ENCODE results near the gene C1orf94.

The C1orf94 gene

DNA sequence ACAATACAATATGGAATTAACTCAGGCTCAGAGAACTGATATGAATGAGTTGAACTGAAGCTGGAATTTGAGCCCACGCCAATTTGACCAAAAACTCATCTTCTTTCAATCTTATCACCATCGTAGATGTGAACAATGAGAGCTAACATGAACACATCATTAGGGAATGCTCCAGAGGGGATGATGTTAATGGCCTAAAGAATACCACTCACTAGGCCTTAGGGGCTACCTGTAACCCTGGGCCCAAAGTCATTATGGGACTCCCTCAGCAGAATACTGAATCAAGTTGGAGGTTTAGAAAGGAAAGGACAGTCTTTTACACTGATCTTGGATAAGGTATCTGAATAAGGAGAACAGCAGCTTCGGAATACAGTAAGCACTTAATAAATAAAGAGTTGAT, 73.6 kb downstream of the C1orf94 start:
- DNase-seq (ENCODE audit: low read depth in 4 of 4, low spot score in 1 of 4), result no peak

DNA sequence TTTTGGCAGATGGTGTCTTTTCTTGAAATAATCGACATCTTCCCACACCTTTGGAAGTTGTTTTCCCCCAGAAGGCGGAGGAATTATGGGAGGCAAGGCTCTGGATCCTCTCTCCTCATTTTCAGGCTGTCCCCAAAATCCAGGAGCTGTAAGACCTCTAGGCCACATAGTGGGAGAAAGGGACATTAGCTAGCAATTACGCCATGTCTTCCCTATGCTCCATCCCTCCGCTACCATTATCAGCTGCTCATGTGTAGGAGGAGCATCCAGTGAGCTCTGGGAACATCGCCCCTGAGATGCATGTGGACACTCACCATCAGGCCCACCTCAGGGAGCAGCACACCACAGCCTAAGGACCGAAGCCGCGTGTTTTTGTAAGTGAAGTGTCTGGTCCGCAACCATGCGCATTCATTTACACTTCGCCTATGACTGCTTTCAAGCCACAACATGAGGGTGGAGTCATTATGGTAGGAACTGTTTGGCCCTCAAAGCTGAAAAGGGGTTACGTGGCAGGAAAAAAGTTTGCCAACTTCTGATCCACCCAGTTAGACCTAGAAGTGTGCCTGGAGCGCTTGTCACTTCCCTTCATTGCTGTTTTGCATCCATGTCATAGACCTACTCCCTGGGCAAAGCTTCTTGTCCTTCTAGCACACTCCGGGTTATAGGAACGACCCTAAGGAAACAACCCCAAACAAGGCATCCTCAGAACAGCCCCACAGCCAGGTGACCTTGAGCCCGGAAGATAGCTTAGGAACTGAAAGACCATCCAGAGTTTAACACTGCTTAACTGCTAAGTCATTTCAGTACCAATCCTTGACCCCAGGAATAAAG, 85.5 kb downstream of the C1orf94 start:
- no peak for DNase-seq (ENCODE audit: low read depth in 4 of 4, low spot score in 1 of 4)

GRCh38 chr1:34262921-34263320, 86.2 kb downstream of the C1orf94 start:
- no peak for DNase-seq (ENCODE audit: low read depth in 4 of 4, low spot score in 1 of 4)

- no peak for DNase-seq (ENCODE audit: low read depth in 4 of 4, low spot score in 1 of 4)
These were observed 86.7 kb downstream of the C1orf94 start for GRCh38 chr1:34263406-34263805.

DNA sequence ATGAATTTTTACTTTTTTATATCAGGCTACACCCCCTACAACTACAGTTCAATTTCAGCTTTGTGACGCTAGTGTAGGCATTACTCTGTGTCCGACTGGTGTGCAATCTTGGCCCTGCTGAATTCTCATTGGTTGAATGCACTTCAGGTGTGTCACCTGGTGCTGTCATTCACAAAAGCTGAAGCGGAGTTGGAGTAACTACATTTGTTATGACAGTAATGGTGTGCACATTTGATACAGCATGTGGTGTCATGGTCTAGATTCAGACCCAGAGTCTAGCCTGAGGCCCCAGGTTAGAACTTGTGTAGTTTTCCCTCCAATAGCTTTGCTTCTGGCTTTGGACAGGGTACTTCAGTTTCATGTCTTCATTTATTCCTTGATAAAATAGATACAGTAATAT, 88.7 kb downstream of the C1orf94 start:
- no peak for DNase-seq (ENCODE audit: low read depth in 4 of 4, low spot score in 1 of 4)

DNA sequence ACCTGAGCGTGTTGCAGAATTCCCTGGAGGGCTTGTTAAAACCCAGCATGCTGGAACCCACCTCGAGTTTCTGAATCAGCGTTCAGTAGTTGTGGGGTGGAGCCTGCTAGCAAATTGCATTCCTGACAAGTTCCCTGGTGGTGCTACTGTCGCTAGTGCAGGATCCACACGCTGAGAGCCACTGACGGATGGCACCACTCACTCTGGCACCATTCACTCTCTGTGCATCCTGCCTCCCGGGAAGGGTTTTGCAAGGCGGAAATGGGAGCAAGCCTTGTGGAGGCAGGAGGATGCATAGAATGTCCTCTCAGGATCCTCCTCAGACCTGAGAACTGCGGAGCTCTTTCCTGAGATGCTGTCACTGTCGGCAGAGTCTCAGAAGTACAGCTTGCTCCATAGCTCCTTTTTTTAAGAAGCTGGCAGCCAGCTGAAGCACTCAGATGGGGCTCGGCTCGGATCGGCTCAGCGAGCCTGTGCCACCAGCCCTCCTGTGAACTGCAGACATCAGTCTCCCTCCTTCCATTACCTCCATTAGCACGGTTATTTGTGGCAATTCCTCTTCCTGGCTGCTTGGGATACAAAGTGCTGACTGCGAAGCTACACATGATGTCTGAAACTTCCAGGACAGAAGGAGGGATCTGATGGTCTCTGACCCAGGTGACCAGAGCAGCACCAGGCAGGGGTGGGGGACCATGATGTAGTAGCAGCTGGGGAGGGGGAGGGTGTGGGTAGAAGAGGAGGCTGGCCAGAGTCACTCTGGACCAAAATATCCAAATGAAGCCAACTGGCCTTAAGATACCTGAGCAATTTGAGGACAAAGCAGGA, 89.6 kb downstream of the C1orf94 start:
- DNase-seq (ENCODE audit: low read depth in 4 of 4, low spot score in 1 of 4), result no peak

- no peak for DNase-seq (ENCODE audit: low read depth in 4 of 4, low spot score in 1 of 4)
These were observed 90.6 kb downstream of the C1orf94 start for GRCh38 chr1:34267326-34267725.

DNA sequence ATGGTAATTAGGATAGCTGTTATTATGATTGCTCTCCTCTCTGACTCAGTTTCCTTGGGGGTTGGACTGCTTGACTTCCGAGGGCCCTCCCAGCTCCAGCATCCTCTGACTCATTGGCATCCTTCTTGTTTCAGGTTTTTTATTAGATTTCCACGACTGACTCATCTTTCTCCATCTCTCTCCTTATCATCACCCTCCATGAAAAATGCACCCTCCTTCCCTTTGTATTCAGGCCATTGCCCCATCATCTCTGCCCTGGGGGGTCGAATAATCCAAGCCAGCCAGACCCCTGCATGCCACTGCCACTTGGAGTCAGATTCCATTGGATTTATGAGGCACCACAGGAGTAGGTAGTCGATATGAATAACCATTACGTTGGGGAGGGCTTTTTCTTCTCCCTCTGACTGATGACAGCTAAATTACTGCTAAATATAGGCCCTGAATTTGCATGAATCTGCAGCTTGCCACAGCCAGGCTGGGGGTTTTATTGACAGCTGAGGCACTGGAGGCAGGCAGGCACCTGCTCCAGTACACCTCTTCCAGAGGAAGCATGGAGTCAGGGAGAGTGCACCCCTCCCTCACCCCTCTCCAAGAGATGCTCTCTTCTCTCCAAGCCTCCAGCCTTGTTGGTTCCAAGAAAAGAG, 91.7 kb downstream of the C1orf94 start:
- no peak for DNase-seq (ENCODE audit: low read depth in 4 of 4, low spot score in 1 of 4)
